H1 (cell line): ENCODE measurements around the gene CELF4. TPM values are rescaled to one million over a fixed set of nuclear protein-coding genes. Genes with fewer than 3 reads are reported as not detected.

Experiments used
- CEBPB ChIP-seq: IDR thresholded peaks from 2 replicates; pipeline ENCODE4 v1.6.1; 2012; ENCODE audit warnings: low read depth, low read length
- FOSL1 ChIP-seq: IDR thresholded peaks from 2 replicates; pipeline ENCODE4 v1.6.1; 2011; ENCODE audit warnings: mild to moderate bottlenecking, low read depth, low read length, moderate library complexity; ENCODE audit not compliant: insufficient read depth
- HDAC6 ChIP-seq: IDR thresholded peaks from one replicate; pipeline ENCODE4 v1.7.1; 2012; ENCODE audit warnings: low read depth, mild to moderate bottlenecking, inconsistent platforms, low read length, moderate library complexity
- POLR2A ChIP-seq, 2 experiments: IDR thresholded peaks; 1 replicate in 1 of 2; 2 replicates in 1 of 2; pipeline ENCODE4 v1.6.1; 2011; ENCODE audit warnings: low read depth in 2 of 2, low read length in 2 of 2, mild to moderate bottlenecking in 2 of 2; ENCODE audit errors: control extremely low read depth in 1 of 2
- polyA plus RNA-seq, 7 experiments: library from polyadenylated mRNA; depleted of rRNA in 3 of 7; stranded (reverse) in 5 of 7; unstranded in 2 of 7; fragments of >200 nt in 5 of 7; fragments of 200-250 nt in 2 of 7; gene quantifications; 1 replicate in 5 of 7; 2 replicates in 1 of 7; 4 replicates in 1 of 7; pipeline versions ENCODE4 v1.2.1 to v1.2.3, GENCODE V29; 2011 to 2013; ENCODE audit warnings: missing spikeins in 2 of 7, mixed read lengths in 2 of 7
- total RNA-seq: library from RNA; stranded (reverse); fragmentation: NEBNext Ultra II Directional; extraction: Animal tissue kit (Norgen Biotek cat#: 25700); gene quantifications from 2 replicates; pipeline ENCODE4 v1.2.1, GENCODE V29; 2021
- TF ChIP-seq, protein P1 (sequence below): IDR thresholded peaks from 2 replicates; pipeline ENCODE4 v1.6.1; 2012; ENCODE audit warnings: inconsistent platforms
- TF ChIP-seq, protein P2 (sequence below): IDR thresholded peaks from 2 replicates; pipeline ENCODE4 v1.6.1; 2012; ENCODE audit warnings: inconsistent platforms

CELF4 gene
- total and polyA plus RNA-seq, 2 of the 8 experiments (the other 6 are each of a cell fraction or from before 2014, with no cell fraction given): 1.6 to 3.4 TPM

DNA sequence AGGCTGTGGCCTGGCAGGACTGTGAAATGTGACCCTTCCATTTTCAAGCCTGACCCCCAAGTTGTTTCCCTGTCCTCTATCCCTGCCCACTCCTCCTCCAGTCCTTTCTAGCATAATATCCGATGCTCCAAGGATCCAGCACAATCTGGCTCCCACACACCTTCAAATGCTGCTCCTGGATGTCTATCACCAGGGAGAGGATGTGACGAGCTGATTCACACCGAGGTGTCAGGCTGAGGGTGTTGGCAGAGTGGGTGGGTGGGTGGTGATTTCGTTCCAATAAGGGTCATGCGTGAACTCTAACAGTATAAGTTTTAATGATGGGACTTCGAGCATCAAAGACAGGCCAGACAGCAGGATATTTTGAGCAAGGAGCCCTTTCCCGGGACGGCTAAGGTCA, 107.8 kb downstream of the CELF4 start (continued):
- TF ChIP-seq, protein P1, sequence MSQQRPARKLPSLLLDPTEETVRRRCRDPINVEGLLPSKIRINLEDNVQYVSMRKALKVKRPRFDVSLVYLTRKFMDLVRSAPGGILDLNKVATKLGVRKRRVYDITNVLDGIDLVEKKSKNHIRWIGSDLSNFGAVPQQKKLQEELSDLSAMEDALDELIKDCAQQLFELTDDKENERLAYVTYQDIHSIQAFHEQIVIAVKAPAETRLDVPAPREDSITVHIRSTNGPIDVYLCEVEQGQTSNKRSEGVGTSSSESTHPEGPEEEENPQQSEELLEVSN: no peak
- TF ChIP-seq POLR2A (IDR thresholded peaks at IDR 0.05; ENCODE audit: control extremely low read depth in 1 of 2, low read depth in 2 of 2, low read length in 2 of 2): no peak
- TF ChIP-seq HDAC6: no peak
- TF ChIP-seq, protein P2, sequence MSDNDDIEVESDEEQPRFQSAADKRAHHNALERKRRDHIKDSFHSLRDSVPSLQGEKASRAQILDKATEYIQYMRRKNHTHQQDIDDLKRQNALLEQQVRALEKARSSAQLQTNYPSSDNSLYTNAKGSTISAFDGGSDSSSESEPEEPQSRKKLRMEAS: no peak
- TF ChIP-seq CEBPB: no peak
- TF ChIP-seq FOSL1: no peak
